ENCODE results near the gene SLC25A38. TPM values are rescaled to one million over a fixed set of nuclear protein-coding genes. Genes with fewer than 3 reads are reported as not detected.
"Not testable (repeated sequence)": the region's sequence is repeated elsewhere in the genome, so short reads cannot be mapped to it uniquely, and the experiment has no call there.

SLC25A38 gene
- total RNA-seq, 1 experiment from 2014 or later = 30.3 TPM

GRCh38 chr3:39407259-39407629 lies 24.1 kb downstream of the SLC25A38 start:
- no peak for DNase-seq (ENCODE audit: low spot score)

GRCh38 chr3:39407773-39408492 lies 24.8 kb downstream of the SLC25A38 start:
- no peak for DNase-seq (ENCODE audit: low spot score)

DNA sequence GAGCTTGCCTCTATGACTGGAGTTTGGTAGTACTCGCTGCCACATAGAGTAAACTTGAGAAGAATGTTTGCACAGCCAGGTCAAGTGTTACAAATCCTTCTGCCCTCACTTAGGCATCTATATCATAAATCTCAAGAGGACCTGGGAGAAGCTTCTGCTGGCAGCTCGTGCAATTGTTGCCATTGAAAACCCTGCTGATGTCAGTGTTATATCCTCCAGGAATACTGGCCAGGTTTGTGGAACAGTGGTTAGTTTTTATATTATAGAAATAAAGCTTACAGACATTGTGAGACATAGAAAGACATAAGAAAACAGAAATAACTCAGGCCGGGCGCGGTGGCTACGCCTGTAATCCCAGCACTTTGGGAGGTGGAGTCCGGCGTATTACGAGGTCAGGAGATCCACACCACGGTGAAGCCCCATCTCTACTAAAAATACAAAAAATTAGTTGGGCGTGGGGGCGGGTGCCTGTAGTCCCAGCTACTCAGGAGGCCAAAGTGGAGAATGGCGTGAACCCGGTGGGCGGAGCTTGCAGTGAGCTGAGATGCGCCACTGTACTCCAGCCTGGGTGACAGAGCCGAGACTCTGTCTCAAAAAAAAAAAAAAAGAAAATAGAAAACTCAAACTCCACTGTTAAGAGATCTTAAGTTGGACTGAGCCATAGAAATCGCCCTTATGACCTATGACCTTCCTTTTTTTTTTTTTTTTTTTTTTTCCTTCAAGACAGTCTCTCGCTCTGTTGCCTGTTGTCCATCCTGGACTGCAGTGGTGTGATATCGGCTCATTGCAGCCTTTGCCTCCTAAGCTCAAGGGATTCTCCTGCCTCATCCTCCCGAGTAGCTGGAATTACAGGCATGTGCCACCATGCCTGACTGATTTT lies 25.6 kb downstream of the SLC25A38 start:
- no peak for DNase-seq (ENCODE audit: low spot score)

- no peak for DNase-seq (ENCODE audit: low spot score)
Measured at GRCh38 chr3:39409514-39410136, 26.5 kb downstream of the SLC25A38 start.

DNA sequence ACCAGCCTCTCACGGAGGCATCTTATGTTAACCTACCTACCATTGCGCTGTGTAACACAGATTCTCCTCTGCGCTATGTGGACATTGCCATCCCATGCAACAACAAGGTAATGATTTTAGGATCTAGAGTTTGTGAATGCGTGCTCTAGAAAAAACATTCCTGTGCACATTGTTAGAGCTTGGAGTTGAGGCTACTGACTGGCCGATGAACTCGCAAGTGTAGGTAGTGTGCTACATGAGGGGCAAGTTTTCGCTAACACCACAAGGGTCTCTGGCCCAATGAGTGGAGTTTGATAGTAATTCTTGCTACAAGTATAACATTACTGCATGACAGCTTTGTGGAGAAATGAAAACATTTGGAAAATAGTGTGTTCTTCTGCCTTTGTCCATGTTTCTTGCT lies 27.7 kb downstream of the SLC25A38 start:
- DNase-seq (ENCODE audit: low spot score) = no peak

GRCh38 chr3:39412668-39413260 lies 29.6 kb downstream of the SLC25A38 start:
- DNase-seq (ENCODE audit: low spot score) = no peak

DNA sequence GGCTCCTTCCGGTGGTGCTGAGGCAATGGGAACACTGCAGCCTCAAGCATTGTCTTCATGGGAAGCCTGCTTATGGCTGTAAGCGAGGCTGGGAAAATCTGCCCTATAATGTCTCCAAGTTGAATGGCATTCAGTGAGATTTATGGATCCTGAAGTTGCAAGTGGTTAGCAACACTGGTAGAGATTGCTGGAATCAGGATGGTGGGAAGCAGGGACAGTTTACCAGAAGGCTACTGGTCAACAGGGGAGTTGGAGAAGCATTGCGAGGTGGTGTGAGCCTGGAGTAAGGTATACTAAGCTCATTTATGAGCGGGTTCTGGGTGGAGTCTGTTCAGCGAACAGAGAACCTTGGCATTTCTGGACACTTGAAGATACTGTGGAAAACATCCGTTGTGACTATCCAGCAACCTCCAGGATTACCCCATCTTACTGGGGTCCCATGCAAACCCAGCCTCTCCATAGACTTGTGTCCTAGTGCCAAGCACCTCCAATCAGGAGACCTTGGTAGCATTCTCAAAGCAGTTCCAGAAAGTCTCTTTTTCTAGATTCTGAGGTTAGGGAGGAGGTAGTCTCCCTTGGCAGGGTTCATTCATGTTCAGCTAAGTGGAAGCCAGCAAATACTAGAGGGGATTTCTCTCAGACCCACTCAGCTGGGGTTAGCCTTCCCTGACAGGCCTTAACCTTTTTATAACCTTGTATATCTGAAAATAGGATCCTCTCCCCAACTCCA lies 30.7 kb downstream of the SLC25A38 start:
- DNase-seq (ENCODE audit: low spot score) = no peak

DNA sequence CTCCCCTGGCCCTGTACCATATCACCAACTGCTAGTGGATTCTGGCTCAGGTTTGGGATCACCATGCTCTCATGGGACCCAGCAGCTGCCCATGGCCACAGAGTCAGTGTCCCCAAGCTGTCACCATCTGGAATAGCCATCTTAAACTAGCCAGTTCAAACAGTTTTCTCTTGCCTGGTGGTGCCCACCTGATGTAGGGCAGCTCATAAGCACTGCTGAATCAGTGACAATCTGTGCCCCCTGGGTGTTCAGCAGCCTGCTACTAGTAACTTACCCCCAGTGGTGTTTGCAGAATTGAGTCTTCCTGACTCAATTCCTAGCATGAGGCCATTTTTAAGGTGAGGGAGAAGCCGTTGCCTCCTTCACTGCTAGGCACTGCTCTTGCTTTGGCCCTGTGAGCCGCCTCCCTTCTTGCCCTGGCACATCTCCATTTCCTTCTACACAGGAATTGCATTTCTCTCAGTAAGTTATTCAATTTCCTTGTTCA lies 31.3 kb downstream of the SLC25A38 start:
- DNase-seq (ENCODE audit: low spot score) = no peak

- DNase-seq (ENCODE audit: low spot score) = not testable (repeated sequence)
Measured at GRCh38 chr3:39415302-39415701, 32.1 kb downstream of the SLC25A38 start.

- DNase-seq (ENCODE audit: low spot score) = no peak
Measured at GRCh38 chr3:39415983-39416382, 32.8 kb downstream of the SLC25A38 start.

DNA sequence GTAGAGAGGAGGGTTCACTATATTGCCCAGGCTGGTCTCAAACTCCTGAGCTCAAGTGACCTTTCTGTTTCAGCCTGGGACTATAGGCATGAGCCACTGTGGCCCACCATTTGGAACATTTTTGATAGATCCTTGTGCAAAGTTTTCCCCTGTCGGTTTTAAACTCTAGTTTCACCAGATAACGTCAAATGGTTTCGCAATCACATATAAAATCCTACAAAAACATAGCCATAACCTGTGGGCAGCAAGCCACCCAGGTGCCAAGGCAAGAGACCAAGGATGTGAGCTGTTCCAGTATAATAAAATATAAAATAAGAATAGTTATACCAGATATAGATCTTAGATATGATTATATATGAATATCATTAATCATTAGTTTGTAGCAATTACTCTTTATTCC lies 33.8 kb downstream of the SLC25A38 start:
- not testable (repeated sequence) for DNase-seq (ENCODE audit: low spot score)

- not testable (repeated sequence) for DNase-seq (ENCODE audit: low spot score)
Measured at GRCh38 chr3:39418556-39419225, 35.5 kb downstream of the SLC25A38 start.

DNA sequence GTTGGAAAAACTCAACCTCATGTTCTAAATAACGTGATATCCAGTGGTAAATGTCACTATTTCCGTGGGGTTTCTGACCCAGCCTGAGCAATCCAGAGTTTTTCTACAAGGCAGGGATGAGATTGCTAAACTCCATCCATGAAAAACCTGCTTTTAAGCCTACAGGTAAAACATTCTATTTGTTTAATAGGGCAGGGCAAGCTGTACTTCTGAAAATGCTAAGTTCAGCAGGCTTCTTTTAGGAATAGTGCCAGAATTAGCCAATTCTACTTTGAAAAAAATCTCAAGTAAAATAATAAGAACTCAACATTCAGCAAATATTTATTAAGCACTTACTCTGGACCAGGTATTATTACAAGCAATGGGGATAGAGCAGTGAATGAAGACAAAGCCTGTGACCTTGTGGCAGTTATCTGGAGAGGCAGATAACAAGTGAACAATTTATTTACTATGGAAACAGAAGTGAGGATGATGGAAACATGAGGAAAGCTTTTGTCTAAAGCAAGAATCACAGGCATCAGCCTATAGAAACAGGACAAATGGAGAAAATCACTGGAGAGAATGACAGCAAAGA lies 36.7 kb downstream of the SLC25A38 start:
- DNase-seq (ENCODE audit: low spot score) = no peak

DNA sequence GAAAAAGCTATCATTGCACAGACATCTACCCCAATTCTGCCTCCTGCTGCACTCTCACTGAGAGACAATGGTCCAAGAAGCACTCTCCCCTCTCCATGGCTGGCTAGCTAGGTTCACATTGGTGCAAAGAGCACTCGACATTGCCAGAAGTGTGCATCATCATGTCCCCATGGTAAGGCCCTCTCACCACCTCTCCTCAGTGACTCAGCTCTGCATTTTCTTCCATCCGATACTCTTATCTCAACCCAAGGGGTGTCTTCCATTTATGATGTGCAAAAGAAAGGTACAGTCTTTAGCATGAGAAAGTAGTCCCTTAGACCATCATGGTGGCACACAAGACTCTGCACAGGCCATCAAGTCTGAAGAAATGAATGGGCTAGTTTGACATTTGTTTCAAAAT lies 37.4 kb downstream of the SLC25A38 start:
- no peak for DNase-seq (ENCODE audit: low spot score)

GRCh38 chr3:39423436-39423970 lies 40.3 kb downstream of the SLC25A38 start:
- DNase-seq (ENCODE audit: low spot score) = no peak

DNA sequence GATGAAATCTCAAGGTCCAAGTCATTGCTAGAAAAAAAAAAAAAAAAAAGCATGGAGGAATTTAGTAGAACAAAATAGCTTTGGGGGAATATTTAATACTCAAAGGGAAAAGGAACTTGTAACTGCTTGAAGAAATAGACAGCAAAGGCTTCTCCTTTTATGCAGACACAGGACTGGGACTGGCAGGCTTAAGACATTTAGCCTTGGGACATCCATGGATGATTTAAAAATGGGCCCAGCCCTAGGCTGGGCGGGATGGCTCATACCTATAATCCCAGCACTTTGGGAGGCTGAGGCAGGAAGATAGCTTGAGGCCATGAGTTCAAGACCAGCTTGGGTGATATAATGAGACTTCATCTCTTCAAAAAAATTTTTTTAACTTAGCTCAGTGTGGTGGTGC lies 43.1 kb downstream of the SLC25A38 start:
- no peak for DNase-seq (ENCODE audit: low spot score)

DNA sequence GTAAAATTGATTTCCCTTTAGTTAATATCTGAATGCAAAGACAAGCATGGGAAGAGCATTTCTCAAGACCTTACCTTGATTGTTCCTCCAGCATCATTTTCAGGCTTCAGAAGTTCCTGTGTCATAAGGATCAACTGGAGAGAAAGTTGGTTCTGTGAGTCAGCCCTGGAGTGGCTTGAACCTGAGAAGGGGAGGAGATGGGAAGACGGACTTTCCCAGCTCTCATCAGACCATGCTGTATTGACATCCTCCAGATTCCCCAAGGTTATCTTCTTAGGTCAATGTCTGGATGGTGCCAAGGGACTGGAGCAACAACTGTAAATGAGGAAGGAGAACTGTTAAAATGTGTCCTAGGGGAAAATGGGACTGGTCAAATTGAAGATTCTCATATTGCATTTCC lies 44.3 kb downstream of the SLC25A38 start:
- no peak for DNase-seq (ENCODE audit: low spot score)

DNA sequence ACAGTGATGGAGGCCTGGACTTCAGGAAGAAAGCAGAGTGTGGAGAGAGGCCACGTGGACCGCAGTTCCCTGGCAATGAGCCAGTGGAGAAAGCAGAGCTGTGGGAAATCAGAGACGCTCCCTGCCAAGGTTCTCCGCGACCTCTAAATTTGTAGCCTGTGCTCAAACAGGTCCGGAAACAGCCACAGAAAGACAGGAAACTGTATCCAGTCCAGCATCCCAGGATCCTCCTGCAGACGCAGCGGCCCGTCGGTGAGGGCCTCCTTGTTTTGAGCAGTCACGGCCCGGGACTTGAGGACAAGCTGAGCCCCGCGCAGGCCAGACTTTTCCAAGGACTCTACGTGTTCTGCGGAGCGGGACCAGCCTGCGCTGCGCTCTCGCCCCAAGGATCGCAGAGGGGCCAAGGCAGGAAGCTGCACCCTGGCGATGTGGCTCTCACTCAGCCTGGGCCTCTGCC lies 45.6 kb downstream of the SLC25A38 start:
- no peak for DNase-seq (ENCODE audit: low spot score)

- DNase-seq (ENCODE audit: low spot score) = no peak
Measured at GRCh38 chr3:39429466-39429865, 46.3 kb downstream of the SLC25A38 start.

GRCh38 chr3:39432342-39432741 lies 49.2 kb downstream of the SLC25A38 start:
- peak; percentile 38 for DNase-seq (ENCODE audit: low spot score)
